Glomerular visceral epithelial cell (primary cell): ENCODE data around the gene BCAS3.

Source experiments
- DNase-seq: peaks from one replicate; pipeline ENCODE4 v3.0.0-alpha.2; 2016; ENCODE audit errors: extremely low spot score

Gene BCAS3

GRCh38 chr17:61289408-61290385, 612.0 kb downstream of the BCAS3 start:
- DNase-seq, result no peak

- DNase-seq, result no peak
Observed at GRCh38 chr17:61291451-61292285, 614.0 kb downstream of the BCAS3 start.

GRCh38 chr17:61294286-61294685, 616.6 kb downstream of the BCAS3 start:
- DNase-seq, result no peak

GRCh38 chr17:61294777-61295176, 617.1 kb downstream of the BCAS3 start:
- peak; percentile 65 for DNase-seq

- no peak for DNase-seq
Observed at GRCh38 chr17:61296058-61296457, 618.4 kb downstream of the BCAS3 start.

GRCh38 chr17:61299517-61300513, 622.2 kb downstream of the BCAS3 start:
- no peak for DNase-seq

GRCh38 chr17:61302953-61303816, 625.5 kb downstream of the BCAS3 start:
- no peak for DNase-seq

- no peak for DNase-seq
Observed at GRCh38 chr17:61303817-61304096, 626.1 kb downstream of the BCAS3 start.

GRCh38 chr17:61305024-61305423, 627.4 kb downstream of the BCAS3 start:
- no peak for DNase-seq

GRCh38 chr17:61306003-61306402, 628.4 kb downstream of the BCAS3 start:
- no peak for DNase-seq

GRCh38 chr17:61307905-61308886, 630.5 kb downstream of the BCAS3 start:
- peak; percentile 39 for DNase-seq

- peak; percentile 26 for DNase-seq
Observed at GRCh38 chr17:61309362-61310256, 632.0 kb downstream of the BCAS3 start.

- DNase-seq, result no peak
Observed at GRCh38 chr17:61310590-61310989, 632.9 kb downstream of the BCAS3 start.

GRCh38 chr17:61312406-61313295, 635.0 kb downstream of the BCAS3 start:
- no peak for DNase-seq

GRCh38 chr17:61313461-61314326, 636.0 kb downstream of the BCAS3 start:
- DNase-seq, result no peak

GRCh38 chr17:61314368-61315078, 636.9 kb downstream of the BCAS3 start:
- DNase-seq, result no peak
